OCI-M2 (cell line): ENCODE data around the gene NOSTRIN.
A peak's percentile ranks its signal among the peaks of the same experiment; 100 is the strongest.
"Not testable (repeated sequence)": the region's sequence is repeated elsewhere in the genome, so short reads cannot be mapped to it uniquely, and the experiment has no call there.

ENCODE experiments used
- DNase-seq: peaks from one replicate; lab custom pipeline; 2025; ENCODE audit not compliant: unreplicated experiment; lab: John Stamatoyannopoulos, UW

Gene NOSTRIN

GRCh38 chr2:168787782-168788376 is 14.6 kb upstream of the NOSTRIN start:
- DNase-seq, result no peak

- no peak for DNase-seq
Observed at GRCh38 chr2:168789776-168790175, 12.7 kb upstream of the NOSTRIN start.

- no peak for DNase-seq
Observed at GRCh38 chr2:168790226-168790902, 12.1 kb upstream of the NOSTRIN start.

- DNase-seq, result not testable (repeated sequence)
Observed at GRCh38 chr2:168791140-168791539, 11.3 kb upstream of the NOSTRIN start.

GRCh38 chr2:168793596-168793995 is 8.8 kb upstream of the NOSTRIN start:
- no peak for DNase-seq

GRCh38 chr2:168794968-168795367 is 7.5 kb upstream of the NOSTRIN start:
- no peak for DNase-seq

GRCh38 chr2:168796090-168796577 is 6.3 kb upstream of the NOSTRIN start:
- peak; percentile 28 for DNase-seq

- peak; percentile 41 for DNase-seq
Observed at GRCh38 chr2:168796583-168797285, 5.7 kb upstream of the NOSTRIN start.

- DNase-seq, result no peak
Observed at GRCh38 chr2:168797286-168797655, 5.2 kb upstream of the NOSTRIN start.

GRCh38 chr2:168798076-168798887 is 4.2 kb upstream of the NOSTRIN start:
- no peak for DNase-seq

GRCh38 chr2:168798888-168799410 is 3.5 kb upstream of the NOSTRIN start:
- DNase-seq, result no peak

GRCh38 chr2:168801471-168801870 is 966 bp upstream of the NOSTRIN start:
- DNase-seq, result no peak

GRCh38 chr2:168802859-168803725 is 655 bp downstream of the NOSTRIN start:
- no peak for DNase-seq

- no peak for DNase-seq
Observed at GRCh38 chr2:168804214-168804613, 1.8 kb downstream of the NOSTRIN start.

GRCh38 chr2:168805615-168806014 is 3.2 kb downstream of the NOSTRIN start:
- no peak for DNase-seq

- no peak for DNase-seq
Observed at GRCh38 chr2:168809537-168809936, 7.1 kb downstream of the NOSTRIN start.

- no peak for DNase-seq
Observed at GRCh38 chr2:168810235-168810634, 7.8 kb downstream of the NOSTRIN start.

GRCh38 chr2:168811696-168812095 is 9.3 kb downstream of the NOSTRIN start:
- no peak for DNase-seq

- DNase-seq, result no peak
Observed at GRCh38 chr2:168814046-168814445, 11.6 kb downstream of the NOSTRIN start.
